Activated CD4-positive, alpha-beta memory T cell treated with anti-CD3 and anti-CD28 coated beads for 36 hours (primary cell): ENCODE results near the gene IRAK2. TPM values are rescaled to one million over a fixed set of nuclear protein-coding genes. Genes with fewer than 3 reads are reported as not detected.
"Not testable (repeated sequence)": the region's sequence is repeated elsewhere in the genome, so short reads cannot be mapped to it uniquely, and the experiment has no call there.

Experiments used
- CTCF ChIA-PET: fragments of 350-600 bp; sonication (Branson Sonifier 250); formaldehyde crosslinking; loops from one replicate; lab custom pipeline; 2021; ENCODE audit warnings: antibody characterized with exemption, inconsistent platforms; lab: Charles Lee
- POLR2A ChIA-PET: fragments of 350-600 bp; sonication (Branson Sonifier 250); formaldehyde crosslinking; loops from one replicate; lab custom pipeline; 2021; ENCODE audit warnings: antibody characterized with exemption; lab: Charles Lee
- DNase-seq: peaks from one replicate; pipeline ENCODE4 v3.0.0-alpha.2; 2020
- H3K27ac Mint-ChIP-seq: one replicate; pipeline ENCODE4 v1.8.0; 2021; ENCODE audit warnings: mixed read lengths
- H3K27me3 Mint-ChIP-seq: one replicate; pipeline ENCODE4 v1.8.0; 2021; ENCODE audit warnings: mixed read lengths
- H3K36me3 Mint-ChIP-seq: one replicate; pipeline ENCODE4 v1.8.0; 2021; ENCODE audit warnings: mixed read lengths
- H3K4me1 Mint-ChIP-seq: one replicate; pipeline ENCODE4 v1.8.0; 2021; ENCODE audit warnings: low read depth, mixed read lengths
- H3K4me3 Mint-ChIP-seq: one replicate; pipeline ENCODE4 v1.8.0; 2021; ENCODE audit warnings: mild to moderate bottlenecking, mixed read lengths
- H3K9me3 Mint-ChIP-seq: one replicate; pipeline ENCODE4 v1.8.0; 2021; ENCODE audit warnings: mixed read lengths
- intact Hi-C: fragments of 100-400 bp; cut with micrococcal nuclease; formaldehyde crosslinking; loops from one replicate; pipeline ENCODE4 v1.15.1; 2023
- total RNA-seq, 2 experiments: library from RNA; stranded (reverse); gene quantifications; one replicate each; pipeline ENCODE4 v1.2.3, GENCODE V29; 2021

Gene IRAK2, protein sequence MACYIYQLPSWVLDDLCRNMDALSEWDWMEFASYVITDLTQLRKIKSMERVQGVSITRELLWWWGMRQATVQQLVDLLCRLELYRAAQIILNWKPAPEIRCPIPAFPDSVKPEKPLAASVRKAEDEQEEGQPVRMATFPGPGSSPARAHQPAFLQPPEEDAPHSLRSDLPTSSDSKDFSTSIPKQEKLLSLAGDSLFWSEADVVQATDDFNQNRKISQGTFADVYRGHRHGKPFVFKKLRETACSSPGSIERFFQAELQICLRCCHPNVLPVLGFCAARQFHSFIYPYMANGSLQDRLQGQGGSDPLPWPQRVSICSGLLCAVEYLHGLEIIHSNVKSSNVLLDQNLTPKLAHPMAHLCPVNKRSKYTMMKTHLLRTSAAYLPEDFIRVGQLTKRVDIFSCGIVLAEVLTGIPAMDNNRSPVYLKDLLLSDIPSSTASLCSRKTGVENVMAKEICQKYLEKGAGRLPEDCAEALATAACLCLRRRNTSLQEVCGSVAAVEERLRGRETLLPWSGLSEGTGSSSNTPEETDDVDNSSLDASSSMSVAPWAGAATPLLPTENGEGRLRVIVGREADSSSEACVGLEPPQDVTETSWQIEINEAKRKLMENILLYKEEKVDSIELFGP
- 1 to 10 TPM; 7.3 to 8.3 TPM for total RNA-seq

DNA sequence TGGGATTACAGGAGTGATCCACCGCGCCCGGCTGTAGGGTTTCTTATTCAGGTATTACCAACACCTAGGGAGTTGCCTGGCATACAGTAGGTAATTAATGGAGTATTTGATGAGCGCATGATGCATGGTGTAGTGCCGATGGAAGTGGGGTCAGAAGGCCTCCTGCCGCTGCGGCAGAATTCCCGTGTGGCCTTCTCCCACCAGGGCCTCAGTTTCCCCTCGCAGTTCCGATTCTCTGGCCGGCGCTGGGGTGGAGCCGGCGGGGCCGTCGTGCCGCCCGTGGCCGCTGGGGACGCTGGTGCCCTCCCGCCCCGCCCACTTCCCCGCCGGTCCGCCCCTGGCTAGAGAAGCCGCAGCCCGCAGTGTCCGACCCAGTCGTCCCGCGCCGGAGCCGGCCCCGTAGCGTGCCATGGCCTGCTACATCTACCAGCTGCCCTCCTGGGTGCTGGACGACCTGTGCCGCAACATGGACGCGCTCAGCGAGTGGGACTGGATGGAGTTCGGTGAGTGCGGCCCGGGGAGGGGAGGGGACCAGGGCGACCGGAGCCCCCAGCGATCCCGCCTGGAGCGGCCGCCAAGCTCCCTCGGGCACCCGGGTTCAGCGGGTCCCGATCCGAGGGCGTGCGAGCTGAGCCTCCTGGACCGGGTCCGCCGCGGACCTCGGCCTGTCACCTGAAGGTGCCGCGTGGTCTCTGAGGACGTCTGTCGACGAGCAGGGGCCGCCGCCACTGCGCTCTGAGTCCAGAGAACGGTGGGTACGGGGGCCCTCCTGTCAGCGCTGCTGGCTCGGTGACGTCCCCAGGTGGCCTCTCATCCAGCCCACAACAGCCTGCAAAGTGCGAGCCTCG lies at the start of gene IRAK2:
IRAK2 (plus strand) TSS at position 374 of the 848 bp plus-strand sequence; CDS start at position 410, 36 bp downstream.
- ChIA-PET CTCF (interaction anchor here (0.7 to 1.7 kb wide), 10 partner anchors 9 to 469 kb away, joined by 3 to 8 read pairs (median 4); partner anchors contain the start of gene VHL), POLR2A (interaction anchor here (1.0 kb wide), 1 partner anchor 22 kb away, joined by 3 read pairs; no protein-coding TSS in a partner anchor)
- Mint-ChIP-seq H3K4me3 (peak within 1 kb of the TSS; percentile 73), H3K36me3 (peaks cover 13% of the 10 kb centered on the region), H3K27ac (no peak within 1 kb of the TSS), H3K4me1 (peaks cover 17% of the 10 kb centered on the region), H3K27me3 (no peaks in the 10 kb centered on the region), H3K9me3 (peaks cover 13% of the 10 kb centered on the region)
- peak; percentile 76 for DNase-seq
- intact Hi-C loops: loop anchor here (1.0 to 2.0 kb wide), 3 partner anchors 28 to 61 kb away; partner anchors contain the start of gene BRK1

DNA sequence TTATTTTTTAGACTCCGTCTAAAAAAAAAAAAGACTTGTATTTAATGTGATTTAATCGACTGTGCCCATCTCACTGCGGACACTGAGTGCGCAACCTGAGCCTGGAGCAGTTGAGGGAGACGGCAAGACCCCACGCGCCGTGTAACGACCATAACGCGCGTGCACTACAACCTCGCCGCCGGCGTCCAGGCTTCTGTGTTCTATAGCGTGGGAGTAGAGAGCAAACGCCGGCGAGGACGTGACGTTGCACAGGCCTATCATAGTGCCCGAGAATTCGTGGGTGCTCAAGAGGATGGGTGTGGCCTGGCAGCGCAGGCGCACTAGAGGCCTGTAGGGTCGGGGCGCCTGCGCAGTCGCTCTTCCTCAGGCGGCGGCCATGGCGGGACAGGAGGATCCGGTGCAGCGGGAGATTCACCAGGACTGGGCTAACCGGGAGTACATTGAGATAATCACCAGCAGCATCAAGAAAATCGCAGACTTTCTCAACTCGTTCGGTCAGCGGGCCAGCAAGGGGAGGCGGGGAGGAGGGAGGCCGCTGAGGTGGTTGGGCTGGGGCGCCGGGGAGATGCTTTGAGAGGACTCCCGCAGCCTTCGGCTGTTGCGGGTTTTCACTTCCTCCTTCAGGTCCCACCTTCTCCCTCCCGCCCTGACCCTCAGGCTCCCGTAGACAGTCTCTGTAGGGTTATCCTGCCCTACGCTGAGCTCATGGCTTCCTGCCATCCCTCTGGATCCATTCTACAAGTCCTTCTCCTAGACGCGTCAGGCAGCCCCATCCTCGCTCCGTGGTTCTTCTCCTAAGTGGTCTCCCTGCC lies 49.2 kb upstream of the IRAK2 start, which contains the start of gene BRK1:
BRK1 (plus strand) TSS at position 350 of the 812 bp plus-strand sequence; CDS start at position 377, 27 bp downstream.
- Mint-ChIP-seq H3K27me3 (peaks cover 2% of the 10 kb centered on the region), H3K4me1 (peaks cover 33% of the 10 kb centered on the region), H3K27ac (peak within 1 kb of the TSS; percentile 94), H3K9me3 (no peaks in the 10 kb centered on the region), H3K4me3 (peak within 1 kb of the TSS; percentile 96), H3K36me3 (peaks cover 17% of the 10 kb centered on the region)
- POLR2A ChIA-PET: interaction anchor here (0.5 to 1.5 kb wide), 6 partner anchors 11 to 149 kb away, joined by 3 to 8 read pairs (median 4); partner anchors contain the start of genes TATDN2 and VHL
- intact Hi-C loops: loop anchor here (1.0 to 5.0 kb wide), 8 partner anchors 26 to 206 kb away; partner anchors contain the start of genes CRELD1, FANCD2, IRAK2 and SEC13
- CTCF ChIA-PET: interaction anchor here (1.5 kb wide), 1 partner anchor 133 kb away, joined by 3 read pairs; the partner anchor contains the start of gene TATDN2
- DNase-seq: peak; percentile 97

DNA sequence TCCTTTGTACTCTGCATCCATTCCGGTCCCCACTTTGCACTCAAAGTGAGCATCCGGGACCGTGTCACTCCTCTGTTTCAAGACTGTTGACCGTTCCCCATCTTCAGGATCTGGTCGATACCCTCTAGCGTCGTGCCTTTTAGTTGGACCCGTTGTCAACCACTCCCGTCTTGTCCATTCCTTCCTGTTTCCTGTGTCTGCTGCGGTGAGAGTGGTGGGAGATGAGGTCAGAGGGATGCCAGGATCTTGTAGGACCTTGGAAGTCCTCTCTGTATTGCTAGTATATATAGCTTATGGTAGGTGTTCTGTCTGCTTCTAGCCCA lies 48.6 kb upstream of the IRAK2 start:
- H3K27me3 Mint-ChIP-seq: peaks cover 2% of the 10 kb centered on the region
- peaks cover 35% of the 10 kb centered on the region for H3K4me1 Mint-ChIP-seq
- ChIA-PET POLR2A (interaction anchor here (0.6 to 1.5 kb wide), 6 partner anchors 25 to 225 kb away, joined by 3 to 8 read pairs (median 4); partner anchors contain the start of genes JAGN1, TATDN2 and VHL), CTCF (no interaction called here)
- intact Hi-C loops: loop anchor here (5.0 kb wide), 1 partner anchor 166 kb away; no protein-coding TSS in a partner anchor
- H3K9me3 Mint-ChIP-seq: no peaks in the 10 kb centered on the region
- H3K36me3 Mint-ChIP-seq: peaks cover 22% of the 10 kb centered on the region
- H3K4me3 Mint-ChIP-seq: peak overlapping the region; percentile 96
- H3K27ac Mint-ChIP-seq: peak overlapping the region; percentile 94
- DNase-seq: no peak

DNA sequence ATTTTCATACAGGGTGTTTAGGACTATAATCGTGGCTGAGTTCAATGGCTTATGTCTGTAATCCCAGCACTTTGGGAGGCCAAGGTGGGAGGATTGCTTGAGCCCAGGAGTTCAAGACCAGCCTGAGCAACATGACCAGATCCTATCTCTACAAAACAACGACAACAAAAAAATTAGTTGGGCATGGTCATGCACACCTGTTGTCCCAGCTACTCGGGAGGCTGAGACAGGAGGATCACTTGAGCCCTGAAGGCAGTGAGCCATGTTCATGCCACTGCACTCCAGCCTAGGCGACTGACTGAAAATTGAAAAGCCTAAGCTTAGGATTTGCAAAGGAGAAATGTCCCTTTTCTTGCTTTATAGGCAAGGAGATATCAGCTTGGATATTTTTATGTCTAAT lies 47.8 kb upstream of the IRAK2 start:
- Mint-ChIP-seq H3K4me1 (peaks cover 37% of the 10 kb centered on the region), H3K36me3 (peaks cover 25% of the 10 kb centered on the region), H3K27ac (no peak overlapping the region), H3K9me3 (no peaks in the 10 kb centered on the region), H3K4me3 (peak overlapping the region; percentile 96), H3K27me3 (peaks cover 2% of the 10 kb centered on the region)
- ChIA-PET POLR2A (interaction anchor here (0.9 to 1.5 kb wide), 5 partner anchors 19 to 226 kb away, joined by 3 to 8 read pairs (median 3); partner anchors contain the start of genes JAGN1, TATDN2 and VHL), CTCF (interaction anchor here (0.6 to 1.4 kb wide), 2 partner anchors 133 to 147 kb away, joined by 4 to 5 read pairs; no protein-coding TSS in a partner anchor)
- intact Hi-C loops: loop anchor here (5.0 kb wide), 1 partner anchor 165 kb away; no protein-coding TSS in a partner anchor
- DNase-seq: no peak

DNA sequence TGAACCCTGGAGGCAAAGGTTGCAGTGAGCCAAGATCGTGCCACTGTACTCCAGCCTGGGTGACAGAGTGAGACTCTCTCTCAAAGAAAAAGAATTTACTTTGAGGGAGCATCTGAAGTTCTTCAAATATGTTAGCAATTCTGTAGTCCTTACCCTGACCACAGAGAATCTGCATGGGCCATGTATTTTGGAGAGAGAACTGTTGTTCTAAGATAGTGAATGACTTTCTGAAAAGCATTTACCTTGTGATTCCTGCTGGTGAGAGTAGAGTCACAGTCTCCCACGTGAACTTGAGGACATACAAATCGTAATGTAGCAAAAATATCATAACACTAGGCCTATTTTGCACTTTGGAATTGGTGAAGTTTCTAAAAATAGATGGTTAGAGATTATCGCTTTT lies 45.3 kb upstream of the IRAK2 start:
- POLR2A ChIA-PET: no interaction called here
- no peak overlapping the region for H3K4me3 Mint-ChIP-seq
- intact Hi-C loops: loop anchor here (5.0 kb wide), 1 partner anchor 163 kb away; no protein-coding TSS in a partner anchor
- DNase-seq: no peak
- no peaks in the 10 kb centered on the region for H3K9me3 Mint-ChIP-seq
- CTCF ChIA-PET: no interaction called here
- H3K36me3 Mint-ChIP-seq: peaks cover 31% of the 10 kb centered on the region
- H3K27ac Mint-ChIP-seq: no peak overlapping the region
- H3K27me3 Mint-ChIP-seq: peaks cover 2% of the 10 kb centered on the region
- peaks cover 52% of the 10 kb centered on the region for H3K4me1 Mint-ChIP-seq

DNA sequence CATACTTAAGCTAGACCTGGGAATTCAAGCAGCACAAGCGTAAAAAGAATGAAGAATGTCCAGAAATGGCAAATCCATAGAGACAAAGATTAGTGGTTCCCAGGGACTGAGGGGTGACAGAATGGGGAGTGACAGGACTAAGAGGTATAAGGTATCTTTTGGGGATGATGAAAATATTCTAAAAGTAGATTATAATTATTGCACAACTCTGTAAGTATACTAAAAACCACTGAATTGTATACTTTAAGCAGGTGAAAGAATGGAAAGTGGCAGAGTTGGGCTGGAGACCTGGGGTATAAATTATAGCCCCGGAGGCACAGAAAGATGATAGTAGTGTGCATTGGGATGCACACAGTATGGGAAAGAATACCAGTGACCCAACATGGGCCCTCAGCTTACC lies 43.7 kb upstream of the IRAK2 start:
- H3K9me3 Mint-ChIP-seq: no peaks in the 10 kb centered on the region
- no peak for DNase-seq
- no peaks in the 10 kb centered on the region for H3K27me3 Mint-ChIP-seq
- H3K4me1 Mint-ChIP-seq: peaks cover 51% of the 10 kb centered on the region
- ChIA-PET POLR2A (no interaction called here), CTCF (no interaction called here)
- H3K36me3 Mint-ChIP-seq: peaks cover 38% of the 10 kb centered on the region
- intact Hi-C loops: no loop called here
- H3K27ac Mint-ChIP-seq: no peak overlapping the region
- no peak overlapping the region for H3K4me3 Mint-ChIP-seq

DNA sequence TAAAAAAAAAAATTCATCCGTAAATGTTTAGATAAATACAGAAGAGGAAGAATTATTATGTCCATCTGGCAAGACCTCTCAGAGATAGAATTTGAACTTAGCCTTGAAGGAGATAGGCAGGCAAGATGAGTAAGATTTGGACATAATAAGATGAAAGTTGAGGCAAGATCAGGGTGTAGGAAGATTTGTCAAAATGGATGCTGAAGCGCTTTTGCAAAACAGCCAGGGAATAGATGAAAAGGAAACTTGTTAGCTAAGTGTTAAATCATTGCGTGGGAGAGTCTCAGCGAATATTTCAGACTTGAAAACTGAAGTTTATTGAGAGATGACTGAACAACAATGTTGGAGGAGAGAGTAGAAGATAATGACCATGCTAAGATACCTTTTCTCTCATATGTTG lies 42.0 kb upstream of the IRAK2 start:
- Mint-ChIP-seq H3K9me3 (no peaks in the 10 kb centered on the region), H3K4me3 (no peak overlapping the region), H3K27ac (peak overlapping the region; percentile 24), H3K27me3 (no peaks in the 10 kb centered on the region), H3K36me3 (peaks cover 50% of the 10 kb centered on the region), H3K4me1 (peaks cover 39% of the 10 kb centered on the region)
- CTCF ChIA-PET: interaction anchor here (1.4 kb wide), 1 partner anchor 164 kb away, joined by 5 read pairs; no protein-coding TSS in a partner anchor
- DNase-seq: no peak
- intact Hi-C loops: no loop called here
- POLR2A ChIA-PET: no interaction called here

DNA sequence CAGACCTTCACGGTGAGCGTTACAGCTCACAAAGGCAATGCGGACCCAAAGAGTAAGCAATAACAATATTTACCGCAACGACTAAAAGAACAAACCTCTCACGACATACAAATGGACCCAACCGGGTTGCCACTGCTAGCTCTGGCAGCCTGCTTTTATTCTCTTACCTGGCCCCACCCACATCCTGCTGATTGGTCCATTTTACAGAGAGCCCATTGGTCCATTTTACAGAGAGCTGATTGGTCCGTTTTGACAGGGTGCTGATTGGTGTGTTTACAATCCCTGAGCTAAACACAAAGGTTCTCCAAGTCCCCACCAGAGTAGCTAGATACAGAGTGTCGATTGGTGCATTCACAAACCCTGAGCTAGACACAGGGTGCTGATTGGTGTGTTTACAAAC lies 28.8 kb upstream of the IRAK2 start:
- H3K27me3 Mint-ChIP-seq, intact Hi-C loops, H3K27ac Mint-ChIP-seq, H3K4me1 Mint-ChIP-seq, H3K9me3 Mint-ChIP-seq, DNase-seq, H3K4me3 Mint-ChIP-seq, H3K36me3 Mint-ChIP-seq: not testable (repeated sequence)
- ChIA-PET CTCF (interaction anchor here (1.3 kb wide), 1 partner anchor 30 kb away, joined by 4 read pairs; no protein-coding TSS in a partner anchor), POLR2A (interaction anchor here (1.3 kb wide), 1 partner anchor 18 kb away, joined by 3 read pairs; no protein-coding TSS in a partner anchor)

DNA sequence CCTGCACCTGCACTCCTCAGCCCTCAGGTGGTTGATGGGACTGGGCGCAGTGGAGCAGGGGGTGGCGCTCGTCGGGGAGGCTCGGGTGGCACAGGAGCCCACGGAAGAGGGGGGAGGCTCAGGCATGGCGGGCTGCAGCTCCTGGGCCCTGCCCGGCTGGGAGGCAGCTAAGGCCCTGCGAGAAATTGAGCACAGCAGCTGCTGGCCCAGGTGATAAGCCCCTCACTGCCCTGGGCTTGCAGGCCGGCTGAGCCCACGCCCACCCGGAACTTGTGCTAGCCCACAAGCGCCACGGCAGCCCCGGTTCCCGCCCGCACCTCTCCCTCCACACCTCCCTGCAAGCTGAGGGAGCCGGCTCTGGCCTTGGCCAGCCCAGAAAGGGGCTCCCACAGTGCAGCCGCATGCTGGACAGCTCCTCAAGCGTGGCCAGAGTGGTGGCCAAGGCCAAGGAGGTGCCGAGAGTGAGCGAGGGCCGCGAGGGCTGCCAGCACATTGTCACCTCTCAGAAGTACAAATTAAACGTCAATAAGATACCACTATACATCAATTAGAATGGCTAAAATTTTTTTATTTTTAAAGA lies 28.2 kb upstream of the IRAK2 start:
- Mint-ChIP-seq H3K27me3 (no peaks in the 10 kb centered on the region), H3K27ac (no peak overlapping the region), H3K4me1 (no peaks in the 10 kb centered on the region), H3K4me3 (no peak overlapping the region), H3K36me3 (no peaks in the 10 kb centered on the region), H3K9me3 (no peaks in the 10 kb centered on the region)
- intact Hi-C loops: no loop called here
- no peak for DNase-seq
- POLR2A ChIA-PET: no interaction called here
- CTCF ChIA-PET: no interaction called here

DNA sequence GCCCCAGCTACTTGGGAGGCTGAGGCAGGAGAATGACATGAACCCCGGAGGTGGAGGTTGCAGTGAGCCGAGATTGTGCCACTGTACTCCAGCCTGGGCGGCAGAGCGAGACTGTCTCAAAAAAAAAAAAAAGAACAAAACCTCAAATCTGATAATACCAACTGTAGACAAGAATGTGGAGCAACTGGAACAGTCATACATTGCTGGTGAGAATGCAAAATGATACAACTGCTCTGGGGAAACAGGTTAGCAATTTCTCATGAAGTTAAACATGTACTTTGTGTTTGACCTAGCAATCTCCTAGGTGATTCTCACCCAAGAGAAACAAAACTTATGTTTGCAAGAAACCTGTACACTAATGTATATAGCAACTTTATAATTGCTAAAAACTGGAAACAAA lies 27.5 kb upstream of the IRAK2 start:
- H3K36me3 Mint-ChIP-seq: peaks cover 1% of the 10 kb centered on the region
- H3K9me3 Mint-ChIP-seq: no peaks in the 10 kb centered on the region
- ChIA-PET CTCF (no interaction called here), POLR2A (no interaction called here)
- H3K4me1 Mint-ChIP-seq: no peaks in the 10 kb centered on the region
- no peak overlapping the region for H3K4me3 Mint-ChIP-seq
- DNase-seq: no peak
- intact Hi-C loops: no loop called here
- H3K27me3 Mint-ChIP-seq: no peaks in the 10 kb centered on the region
- no peak overlapping the region for H3K27ac Mint-ChIP-seq
